ENCODE data around the gene PPP1CB.

DNA sequence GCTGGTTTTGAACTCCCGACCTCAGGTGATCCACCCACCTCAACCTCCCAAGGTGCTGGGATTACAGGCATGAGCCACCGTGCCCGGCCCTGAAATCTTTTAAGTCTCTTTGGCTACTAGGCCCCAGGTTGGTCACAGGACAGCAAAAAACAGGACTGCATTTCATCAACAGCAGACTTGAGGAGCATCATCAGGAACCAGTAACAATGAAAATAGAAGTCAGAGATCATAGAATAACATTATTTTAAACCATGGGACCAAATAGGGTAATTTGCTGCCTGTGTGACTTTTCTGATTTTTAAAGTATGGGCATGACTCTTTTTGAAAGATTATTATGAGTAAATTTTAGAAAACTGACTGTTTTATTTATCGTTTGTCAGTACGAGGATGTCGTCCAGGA lies 24.8 kb downstream of the PPP1CB start:
- TF ChIP-seq, protein P1, sequence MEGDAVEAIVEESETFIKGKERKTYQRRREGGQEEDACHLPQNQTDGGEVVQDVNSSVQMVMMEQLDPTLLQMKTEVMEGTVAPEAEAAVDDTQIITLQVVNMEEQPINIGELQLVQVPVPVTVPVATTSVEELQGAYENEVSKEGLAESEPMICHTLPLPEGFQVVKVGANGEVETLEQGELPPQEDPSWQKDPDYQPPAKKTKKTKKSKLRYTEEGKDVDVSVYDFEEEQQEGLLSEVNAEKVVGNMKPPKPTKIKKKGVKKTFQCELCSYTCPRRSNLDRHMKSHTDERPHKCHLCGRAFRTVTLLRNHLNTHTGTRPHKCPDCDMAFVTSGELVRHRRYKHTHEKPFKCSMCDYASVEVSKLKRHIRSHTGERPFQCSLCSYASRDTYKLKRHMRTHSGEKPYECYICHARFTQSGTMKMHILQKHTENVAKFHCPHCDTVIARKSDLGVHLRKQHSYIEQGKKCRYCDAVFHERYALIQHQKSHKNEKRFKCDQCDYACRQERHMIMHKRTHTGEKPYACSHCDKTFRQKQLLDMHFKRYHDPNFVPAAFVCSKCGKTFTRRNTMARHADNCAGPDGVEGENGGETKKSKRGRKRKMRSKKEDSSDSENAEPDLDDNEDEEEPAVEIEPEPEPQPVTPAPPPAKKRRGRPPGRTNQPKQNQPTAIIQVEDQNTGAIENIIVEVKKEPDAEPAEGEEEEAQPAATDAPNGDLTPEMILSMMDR (IDR thresholded peaks at IDR 0.05; ENCODE audit: poor library complexity), result no peak
- TF ChIP-seq EZH2 (IDR thresholded peaks at IDR 0.05; ENCODE audit: borderline replicate concordance), result no peak

Data from hepatocyte (in vitro differentiated cells).